ENCODE data around the gene MAST1.
"Not testable (repeated sequence)": the region's sequence is repeated elsewhere in the genome, so short reads cannot be mapped to it uniquely, and the experiment has no call there.

DNA sequence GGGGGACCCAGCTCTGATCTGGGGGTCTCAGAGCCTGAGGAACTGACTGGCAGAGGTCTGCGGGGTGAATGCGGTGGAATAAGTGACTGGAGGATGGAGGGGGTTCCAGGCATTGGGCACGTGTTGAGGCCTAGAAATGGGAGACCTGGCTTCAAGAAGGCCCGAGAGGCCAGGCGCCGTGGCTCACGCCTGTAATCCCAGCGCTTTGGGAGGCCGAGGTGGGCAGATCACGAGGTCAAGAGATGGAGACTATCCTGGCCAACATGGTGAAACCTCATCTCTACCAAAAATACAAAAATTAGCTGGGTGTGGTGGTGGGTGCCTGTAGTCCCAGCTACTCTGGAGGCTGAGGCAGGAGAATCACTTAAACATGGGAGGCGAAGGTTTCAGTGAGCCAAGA is 20.5 kb upstream of the MAST1 start:
- TF ChIP-seq, protein P1, sequence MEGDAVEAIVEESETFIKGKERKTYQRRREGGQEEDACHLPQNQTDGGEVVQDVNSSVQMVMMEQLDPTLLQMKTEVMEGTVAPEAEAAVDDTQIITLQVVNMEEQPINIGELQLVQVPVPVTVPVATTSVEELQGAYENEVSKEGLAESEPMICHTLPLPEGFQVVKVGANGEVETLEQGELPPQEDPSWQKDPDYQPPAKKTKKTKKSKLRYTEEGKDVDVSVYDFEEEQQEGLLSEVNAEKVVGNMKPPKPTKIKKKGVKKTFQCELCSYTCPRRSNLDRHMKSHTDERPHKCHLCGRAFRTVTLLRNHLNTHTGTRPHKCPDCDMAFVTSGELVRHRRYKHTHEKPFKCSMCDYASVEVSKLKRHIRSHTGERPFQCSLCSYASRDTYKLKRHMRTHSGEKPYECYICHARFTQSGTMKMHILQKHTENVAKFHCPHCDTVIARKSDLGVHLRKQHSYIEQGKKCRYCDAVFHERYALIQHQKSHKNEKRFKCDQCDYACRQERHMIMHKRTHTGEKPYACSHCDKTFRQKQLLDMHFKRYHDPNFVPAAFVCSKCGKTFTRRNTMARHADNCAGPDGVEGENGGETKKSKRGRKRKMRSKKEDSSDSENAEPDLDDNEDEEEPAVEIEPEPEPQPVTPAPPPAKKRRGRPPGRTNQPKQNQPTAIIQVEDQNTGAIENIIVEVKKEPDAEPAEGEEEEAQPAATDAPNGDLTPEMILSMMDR (IDR thresholded peaks at IDR 0.05) = not testable (repeated sequence)
- not testable (repeated sequence) for TF ChIP-seq POLR2A, EP300 (IDR thresholded peaks at IDR 0.05)

All from stomach (tissue), 4 donors.